Parathyroid adenoma (tissue), 2 donors: Measurements from ENCODE around the gene UNC5C.

Experiments
- H2AFZ ChIP-seq: fragments of 300-600 bp; sonication (generic); one replicate; pipeline ENCODE4 v1.7.0; 2017; ENCODE audit warnings: antibody characterized with exemption, mild to moderate bottlenecking
- H3K27ac ChIP-seq: fragments of 300-600 bp; sonication (generic); one replicate; pipeline ENCODE4 v1.7.0; 2017
- H3K27me3 ChIP-seq: fragments of 300-600 bp; sonication (generic); one replicate; pipeline ENCODE4 v1.7.0; 2017; ENCODE audit warnings: low read length; ENCODE audit not compliant: control insufficient read depth, insufficient read depth
- H3K36me3 ChIP-seq: fragments of 300-600 bp; sonication (generic); one replicate; pipeline ENCODE4 v1.7.0; 2017; ENCODE audit warnings: low read length; ENCODE audit not compliant: control insufficient read depth, insufficient read depth
- H3K4me1 ChIP-seq: fragments of 300-600 bp; sonication (generic); one replicate; pipeline ENCODE4 v1.7.0; 2017; ENCODE audit warnings: control low read depth
- H3K4me2 ChIP-seq: fragments of 300-600 bp; sonication (generic); one replicate; pipeline ENCODE4 v1.7.0; 2017; ENCODE audit warnings: low read length
- H3K4me3 ChIP-seq: fragments of 300-600 bp; sonication (generic); one replicate; pipeline ENCODE4 v1.7.0; 2017; ENCODE audit warnings: low read depth, low read length
- H3K79me2 ChIP-seq: fragments of 300-600 bp; sonication (generic); one replicate; pipeline ENCODE4 v1.7.0; 2017; ENCODE audit warnings: control low read depth
- H3K9ac ChIP-seq: fragments of 300-600 bp; sonication (generic); one replicate; pipeline ENCODE4 v1.7.0; 2017; ENCODE audit warnings: mild to moderate bottlenecking
- H3K9me3 ChIP-seq: fragments of 300-600 bp; sonication (generic); one replicate; pipeline ENCODE4 v1.7.0; 2017; ENCODE audit warnings: low read length; ENCODE audit not compliant: control insufficient read depth
- TF ChIP-seq, protein P1 (sequence below): fragments of 300-600 bp; sonication (generic); IDR thresholded peaks from one replicate; pipeline ENCODE4 v1.7.0; 2017; ENCODE audit warnings: antibody characterized with exemption, mild to moderate bottlenecking
- donor health status: primary hyperparathyroidism.

UNC5C gene

DNA sequence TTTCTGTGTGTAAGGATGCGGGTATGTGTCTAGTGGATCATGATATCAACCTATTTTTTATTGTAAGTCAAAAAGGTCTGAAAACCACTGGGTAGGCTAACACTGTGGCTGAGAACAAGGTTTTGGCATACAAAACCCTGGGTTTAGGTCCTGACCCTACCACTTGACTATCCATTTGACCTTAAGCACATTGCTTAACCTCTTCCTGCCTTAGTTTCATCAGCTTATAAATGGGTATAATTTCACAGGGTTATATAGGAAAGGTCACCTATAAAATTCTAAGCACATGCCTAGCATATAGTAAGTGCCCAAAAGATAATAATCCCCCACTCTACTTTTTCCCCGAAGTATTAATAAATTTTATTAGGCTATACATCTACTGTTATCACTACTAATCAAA, 263.0 kb downstream of the UNC5C start:
- no peak overlapping the region for H3K9ac ChIP-seq
- H3K79me2 ChIP-seq, result no peaks in the 10 kb centered on the region
- no peaks in the 10 kb centered on the region for H3K4me1 ChIP-seq
- H3K9me3 ChIP-seq, result no peaks in the 10 kb centered on the region
- no peak overlapping the region for H2AFZ ChIP-seq
- H3K27ac ChIP-seq, result no peak overlapping the region
- no peak overlapping the region for H3K4me2 ChIP-seq
- H3K27me3 ChIP-seq, result no peaks in the 10 kb centered on the region
- H3K36me3 ChIP-seq, result no peaks in the 10 kb centered on the region
- TF ChIP-seq, protein P1, sequence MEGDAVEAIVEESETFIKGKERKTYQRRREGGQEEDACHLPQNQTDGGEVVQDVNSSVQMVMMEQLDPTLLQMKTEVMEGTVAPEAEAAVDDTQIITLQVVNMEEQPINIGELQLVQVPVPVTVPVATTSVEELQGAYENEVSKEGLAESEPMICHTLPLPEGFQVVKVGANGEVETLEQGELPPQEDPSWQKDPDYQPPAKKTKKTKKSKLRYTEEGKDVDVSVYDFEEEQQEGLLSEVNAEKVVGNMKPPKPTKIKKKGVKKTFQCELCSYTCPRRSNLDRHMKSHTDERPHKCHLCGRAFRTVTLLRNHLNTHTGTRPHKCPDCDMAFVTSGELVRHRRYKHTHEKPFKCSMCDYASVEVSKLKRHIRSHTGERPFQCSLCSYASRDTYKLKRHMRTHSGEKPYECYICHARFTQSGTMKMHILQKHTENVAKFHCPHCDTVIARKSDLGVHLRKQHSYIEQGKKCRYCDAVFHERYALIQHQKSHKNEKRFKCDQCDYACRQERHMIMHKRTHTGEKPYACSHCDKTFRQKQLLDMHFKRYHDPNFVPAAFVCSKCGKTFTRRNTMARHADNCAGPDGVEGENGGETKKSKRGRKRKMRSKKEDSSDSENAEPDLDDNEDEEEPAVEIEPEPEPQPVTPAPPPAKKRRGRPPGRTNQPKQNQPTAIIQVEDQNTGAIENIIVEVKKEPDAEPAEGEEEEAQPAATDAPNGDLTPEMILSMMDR, result no peak
- no peak overlapping the region for H3K4me3 ChIP-seq

DNA sequence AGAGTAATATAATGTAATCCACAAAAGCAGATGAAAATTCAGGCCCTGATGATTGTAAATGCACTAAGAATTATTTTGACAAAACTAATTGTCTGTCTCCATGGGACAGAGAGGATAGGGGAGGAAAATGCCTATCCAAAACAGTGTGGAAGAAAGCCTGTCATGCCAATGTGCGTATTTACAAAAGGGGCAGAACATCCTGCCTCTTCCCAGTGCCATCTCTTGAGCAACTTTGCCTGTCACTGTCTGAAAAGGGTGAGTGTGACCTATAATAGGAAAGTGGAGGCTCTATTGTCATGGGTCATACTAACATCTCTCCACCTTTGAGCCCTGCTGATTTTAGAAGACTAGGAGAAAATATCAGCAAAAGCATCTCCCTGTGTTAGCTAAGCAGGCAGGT, 264.1 kb downstream of the UNC5C start:
- no peaks in the 10 kb centered on the region for H3K79me2 ChIP-seq
- H3K9ac ChIP-seq, result no peak overlapping the region
- H3K4me3 ChIP-seq, result no peak overlapping the region
- TF ChIP-seq, protein P1, result no peak
- H3K27ac ChIP-seq, result no peak overlapping the region
- no peaks in the 10 kb centered on the region for H3K27me3 ChIP-seq
- no peaks in the 10 kb centered on the region for H3K9me3 ChIP-seq
- H3K4me2 ChIP-seq, result no peak overlapping the region
- H3K4me1 ChIP-seq, result no peaks in the 10 kb centered on the region
- no peaks in the 10 kb centered on the region for H3K36me3 ChIP-seq
- no peak overlapping the region for H2AFZ ChIP-seq

DNA sequence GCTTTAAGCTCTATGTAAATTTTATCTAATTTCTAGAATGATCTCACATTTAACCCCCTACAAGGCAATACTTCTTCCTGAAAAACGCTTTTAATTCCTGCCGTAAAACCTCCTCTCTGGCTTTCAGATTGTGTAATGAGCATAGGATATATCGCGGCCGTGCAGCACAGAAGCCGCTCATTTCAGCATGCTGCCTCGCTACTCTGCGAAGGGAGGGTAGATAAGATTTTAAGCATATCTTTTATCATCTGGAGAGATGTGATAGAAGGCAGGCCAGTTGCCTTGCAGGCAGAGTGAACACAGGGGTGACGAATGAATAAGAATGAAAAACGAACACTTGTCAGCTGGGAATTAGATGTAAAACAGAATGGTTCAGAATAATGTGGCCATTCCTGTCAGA, 265.5 kb downstream of the UNC5C start:
- Histone ChIP-seq H3K36me3 (no peaks in the 10 kb centered on the region), H3K79me2 (no peaks in the 10 kb centered on the region), H3K4me2 (no peak overlapping the region), H3K4me1 (no peaks in the 10 kb centered on the region), H3K9ac (no peak overlapping the region), H3K4me3 (no peak overlapping the region), H3K27ac (no peak overlapping the region), H2AFZ (no peak overlapping the region), H3K9me3 (no peaks in the 10 kb centered on the region), H3K27me3 (no peaks in the 10 kb centered on the region)
- TF ChIP-seq, protein P1, result no peak

DNA sequence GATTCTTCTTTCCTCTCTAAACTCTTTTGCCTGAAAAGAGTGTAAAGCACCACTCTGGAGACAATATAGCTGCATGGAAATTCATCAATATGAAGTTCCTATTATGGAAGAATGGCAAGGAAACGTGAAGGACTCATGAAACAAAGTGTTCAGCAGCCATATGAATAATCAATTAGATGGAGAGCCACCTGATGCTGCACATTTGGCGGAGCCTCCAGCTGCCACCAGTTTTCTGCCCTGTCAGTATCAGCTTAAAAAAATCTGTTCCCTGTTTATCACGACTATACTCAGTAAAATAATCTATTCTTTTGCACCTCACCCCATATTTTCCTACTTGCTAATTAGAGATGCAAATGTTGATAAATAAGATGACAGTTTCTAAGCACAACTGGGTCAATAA, 276.0 kb downstream of the UNC5C start:
- Histone ChIP-seq H3K4me3 (no peak overlapping the region), H3K79me2 (no peaks in the 10 kb centered on the region), H3K27me3 (no peaks in the 10 kb centered on the region), H3K27ac (no peak overlapping the region), H3K9ac (no peak overlapping the region), H2AFZ (no peak overlapping the region), H3K9me3 (no peaks in the 10 kb centered on the region), H3K4me1 (no peaks in the 10 kb centered on the region), H3K36me3 (no peaks in the 10 kb centered on the region), H3K4me2 (no peak overlapping the region)
- TF ChIP-seq, protein P1, result no peak

DNA sequence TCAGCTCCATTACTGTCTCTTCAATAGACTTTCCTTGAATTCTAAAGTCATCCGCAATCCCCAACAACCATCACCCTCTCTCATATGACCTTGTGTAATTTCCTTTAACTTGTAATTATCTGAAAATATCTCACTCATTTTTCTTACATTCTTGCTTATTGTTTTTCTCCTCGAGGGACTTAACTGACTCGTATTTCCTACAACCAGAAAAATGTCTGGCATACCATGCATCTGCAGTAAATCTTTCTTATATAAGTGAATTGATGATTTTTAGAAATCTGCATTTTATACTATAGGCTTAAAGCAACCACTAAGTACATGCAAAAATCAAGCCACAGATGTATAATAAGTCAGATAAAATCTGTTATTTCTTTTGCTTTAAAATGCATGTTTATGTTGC, 276.7 kb downstream of the UNC5C start:
- H3K27ac ChIP-seq, result no peak overlapping the region
- no peak overlapping the region for H3K4me3 ChIP-seq
- TF ChIP-seq, protein P1, result no peak
- H3K4me1 ChIP-seq, result no peaks in the 10 kb centered on the region
- H3K27me3 ChIP-seq, result no peaks in the 10 kb centered on the region
- H3K79me2 ChIP-seq, result no peaks in the 10 kb centered on the region
- H3K9me3 ChIP-seq, result no peaks in the 10 kb centered on the region
- H3K9ac ChIP-seq, result no peak overlapping the region
- H3K4me2 ChIP-seq, result no peak overlapping the region
- H2AFZ ChIP-seq, result no peak overlapping the region
- no peaks in the 10 kb centered on the region for H3K36me3 ChIP-seq
